Fibroblast of mammary gland (primary cell): ENCODE results near the gene RABIF.

ENCODE experiments used
- DNase-seq: peaks from one replicate; pipeline ENCODE4 v3.0.0-alpha.2; 2010; ENCODE audit warnings: low read depth
- H3K4me3 ChIP-seq: 2 replicates; pipeline ENCODE4 v1.5.1; 2011; ENCODE audit warnings: low read depth, mild to moderate bottlenecking, low read length, moderate library complexity; ENCODE audit not compliant: control insufficient read depth
- CTCF ChIP-seq: conservative IDR thresholded peaks from 2 replicates; pipeline ENCODE4 v1.5.1; 2011; ENCODE audit warnings: low read depth, low read length, inconsistent platforms; ENCODE audit not compliant: control insufficient read depth, insufficient read depth

RABIF gene

GRCh38 chr1:202858789-202859414, 30.0 kb downstream of the RABIF start:
- DNase-seq: peak; percentile 32
- no peak for TF ChIP-seq CTCF
- no peak overlapping the region for H3K4me3 ChIP-seq

GRCh38 chr1:202858331-202858730, 30.6 kb downstream of the RABIF start:
- no peak for TF ChIP-seq CTCF
- DNase-seq: peak; percentile 83
- no peak overlapping the region for H3K4me3 ChIP-seq

- no peak for TF ChIP-seq CTCF
- no peak for DNase-seq
- H3K4me3 ChIP-seq: no peak overlapping the region
Measured at GRCh38 chr1:202857136-202857610, 31.8 kb downstream of the RABIF start.

- DNase-seq: no peak
- TF ChIP-seq CTCF: no peak
- H3K4me3 ChIP-seq: no peak overlapping the region
Measured at GRCh38 chr1:202856014-202856413, 32.9 kb downstream of the RABIF start.

GRCh38 chr1:202854787-202855186, 34.2 kb downstream of the RABIF start:
- no peak for TF ChIP-seq CTCF

GRCh38 chr1:202852163-202852904, 36.6 kb downstream of the RABIF start:
- H3K4me3 ChIP-seq: no peak overlapping the region
- TF ChIP-seq CTCF: peak; percentile 53
- DNase-seq: peak; percentile 62

More at GRCh38 chr1:202854787-202855186, 34.2 kb downstream of the RABIF start:
- DNase-seq: no peak
- H3K4me3 ChIP-seq: no peak overlapping the region
